ENCODE measurements around the gene CST9L. TPM values are rescaled to one million over a fixed set of nuclear protein-coding genes. Genes with fewer than 3 reads are reported as not detected.

CST9L gene
- total and polyA plus RNA-seq, 2 donors from 2014 or later, result not detected

- Histone ChIP-seq H3K36me3 (ENCODE audit: control insufficient read depth in 2 of 3, insufficient read depth in 3 of 3, low read length in 3 of 3) (no peaks in the 10 kb centered on the region), H3K9ac (ENCODE audit: low read length in 3 of 3) (no peak overlapping the region), H3K9me3 (ENCODE audit: control insufficient read depth in 2 of 3, insufficient read depth in 1 of 3, low read length in 3 of 3) (no peaks in the 10 kb centered on the region), H3K27ac (ENCODE audit: low read depth in 2 of 2, low read length in 2 of 2) (no peak overlapping the region), H3K4me3 (ENCODE audit: low read length in 3 of 3) (no peak overlapping the region), H3K4me1 (ENCODE audit: control insufficient read depth in 2 of 3, insufficient read depth in 2 of 3, low read depth in 1 of 3, low read length in 3 of 3) (no peaks in the 10 kb centered on the region), H3K27me3 (ENCODE audit: control insufficient read depth, insufficient read depth, low read length) (no peaks in the 10 kb centered on the region)
- no peak for DNase-seq
- no peak for TF ChIP-seq CTCF (IDR thresholded peaks at IDR 0.05; ENCODE audit: borderline replicate concordance, extremely low read depth, insufficient read depth)
- no peak for FAIRE-seq
- intact Hi-C loops (cut with DNase I), result no loop called here
Measured at GRCh38 chr20:23524146-23524545, 44.1 kb downstream of the CST9L start.

- no peaks in the 10 kb centered on the region for H3K9me3 ChIP-seq (ENCODE audit: control insufficient read depth in 2 of 3, insufficient read depth in 1 of 3, low read length in 3 of 3)
- H3K4me1 ChIP-seq (ENCODE audit: control insufficient read depth in 2 of 3, insufficient read depth in 2 of 3, low read depth in 1 of 3, low read length in 3 of 3), result no peaks in the 10 kb centered on the region
- H3K4me3 ChIP-seq (ENCODE audit: low read length in 3 of 3), result no peak overlapping the region
- FAIRE-seq (no peak), DNase-seq (peak in 3 of 5 donors; percentile 30 to 76 (median 74))
- intact Hi-C loops (cut with DNase I), result no loop called here
- no peaks in the 10 kb centered on the region for H3K27me3 ChIP-seq (ENCODE audit: control insufficient read depth, insufficient read depth, low read length)
- no peak overlapping the region for H3K9ac ChIP-seq (ENCODE audit: low read length in 3 of 3)
- TF ChIP-seq CTCF (IDR thresholded peaks at IDR 0.05; ENCODE audit: borderline replicate concordance, extremely low read depth, insufficient read depth), result no peak
- H3K36me3 ChIP-seq (ENCODE audit: control insufficient read depth in 2 of 3, insufficient read depth in 3 of 3, low read length in 3 of 3), result no peaks in the 10 kb centered on the region
- H3K27ac ChIP-seq (ENCODE audit: low read depth in 2 of 2, low read length in 2 of 2), result no peak overlapping the region
Measured at GRCh38 chr20:23520185-23520584, 48.1 kb downstream of the CST9L start.

GRCh38 chr20:23519556-23519955, 48.7 kb downstream of the CST9L start:
- no peak for TF ChIP-seq CTCF (IDR thresholded peaks at IDR 0.05; ENCODE audit: borderline replicate concordance, extremely low read depth, insufficient read depth)
- Histone ChIP-seq H3K9me3 (ENCODE audit: control insufficient read depth in 2 of 3, insufficient read depth in 1 of 3, low read length in 3 of 3) (no peaks in the 10 kb centered on the region), H3K4me3 (ENCODE audit: low read length in 3 of 3) (no peak overlapping the region), H3K27ac (ENCODE audit: low read depth in 2 of 2, low read length in 2 of 2) (no peak overlapping the region), H3K36me3 (ENCODE audit: control insufficient read depth in 2 of 3, insufficient read depth in 3 of 3, low read length in 3 of 3) (no peaks in the 10 kb centered on the region), H3K9ac (ENCODE audit: low read length in 3 of 3) (no peak overlapping the region), H3K27me3 (ENCODE audit: control insufficient read depth, insufficient read depth, low read length) (no peaks in the 10 kb centered on the region), H3K4me1 (ENCODE audit: control insufficient read depth in 2 of 3, insufficient read depth in 2 of 3, low read depth in 1 of 3, low read length in 3 of 3) (no peaks in the 10 kb centered on the region)
- intact Hi-C loops (cut with DNase I), result no loop called here
- DNase-seq (no peak), FAIRE-seq (no peak)

- H3K9ac ChIP-seq (ENCODE audit: low read length in 3 of 3), result no peak overlapping the region
- TF ChIP-seq CTCF (IDR thresholded peaks at IDR 0.05; ENCODE audit: borderline replicate concordance, extremely low read depth, insufficient read depth), result no peak
- H3K9me3 ChIP-seq (ENCODE audit: control insufficient read depth in 2 of 3, insufficient read depth in 1 of 3, low read length in 3 of 3), result no peaks in the 10 kb centered on the region
- H3K27ac ChIP-seq (ENCODE audit: low read depth in 2 of 2, low read length in 2 of 2), result no peak overlapping the region
- no peaks in the 10 kb centered on the region for H3K36me3 ChIP-seq (ENCODE audit: control insufficient read depth in 2 of 3, insufficient read depth in 3 of 3, low read length in 3 of 3)
- FAIRE-seq (no peak), DNase-seq (no peak)
- no peaks in the 10 kb centered on the region for H3K4me1 ChIP-seq (ENCODE audit: control insufficient read depth in 2 of 3, insufficient read depth in 2 of 3, low read depth in 1 of 3, low read length in 3 of 3)
- intact Hi-C loops (cut with DNase I), result no loop called here
- no peaks in the 10 kb centered on the region for H3K27me3 ChIP-seq (ENCODE audit: control insufficient read depth, insufficient read depth, low read length)
- H3K4me3 ChIP-seq (ENCODE audit: low read length in 3 of 3), result no peak overlapping the region
Measured at GRCh38 chr20:23517719-23518118, 50.6 kb downstream of the CST9L start.
